Measurements from ENCODE around the gene GGT1.
"Not testable (repeated sequence)": the region's sequence is repeated elsewhere in the genome, so short reads cannot be mapped to it uniquely, and the experiment has no call there.

- TF ChIP-seq ZNF274 (IDR thresholded peaks at IDR 0.05; ENCODE audit: low read depth, low read length); YY1 (IDR thresholded peaks at IDR 0.05; ENCODE audit: insufficient read depth, insufficient read length); SUZ12 (IDR thresholded peaks at IDR 0.05; ENCODE audit: extremely low read depth, insufficient read depth, insufficient read length): not testable (repeated sequence)
These were observed 30.4 kb downstream of the GGT1 start for GRCh38 chr22:24633231-24634023.
